HCT116 (cell line): Measurements from ENCODE around the gene CELF1. TPM values are rescaled to one million over a fixed set of nuclear protein-coding genes. Genes with fewer than 3 reads are reported as not detected.

ENCODE experiments used
- ATAC-seq: fragments of 200-7000 bp; cut with Tn5 transposase; 2 replicates; pipeline ENCODE4 v1.9.1; 2020; ENCODE audit warnings: mild to moderate bottlenecking, moderate library complexity
- BruUV-seq: library from RNA; stranded (reverse); fragments of 400-500 nt; replicated peaks from 2 replicates; lab custom pipeline; 2021; lab: Mats Ljungman, UMichigan
- CTCF ChIA-PET: fragments of 300-600 bp; sonication (Branson Sonifier 250); formaldehyde crosslinking; loops from one replicate; lab custom pipeline; 2021; ENCODE audit warnings: antibody characterized with exemption; lab: Charles Lee
- POLR2A ChIA-PET: fragments of 300-600, 350-600 bp; sonication (Branson Sonifier 250); formaldehyde crosslinking; loops from one replicate; lab custom pipeline; 2021; ENCODE audit warnings: antibody characterized with exemption; lab: Charles Lee
- RAD21 ChIA-PET, 2 experiments: fragments of 300-600 bp; sonication (Branson Sonifier 250); formaldehyde crosslinking; loops; one replicate each; lab custom pipeline; 2023; ENCODE audit warnings: low total read pairs in 2 of 2; ENCODE audit not compliant: uncharacterized antibody in 2 of 2, unreplicated experiment in 2 of 2, low non-redundant PET in 1 of 2; lab: Charles Lee
- DNase-seq: peaks from one replicate; pipeline ENCODE4 v3.0.0-alpha.2; 2010; ENCODE audit warnings: low read depth, low spot score
- H2AFZ ChIP-seq: fragments of 200-600 bp; shearing (Covaris generic), sonication (generic); 2 replicates; pipeline ENCODE4 v1.6.1; 2017; ENCODE audit warnings: low read depth, mixed run types, mixed read lengths, antibody characterized with exemption, low read length; ENCODE audit not compliant: poor library complexity, severe bottlenecking
- H3K27ac ChIP-seq: 2 replicates; pipeline ENCODE4 v1.5.1; 2012; ENCODE audit warnings: low read depth, low read length
- H3K27me3 ChIP-seq: fragments of 200-600 bp; sonication (generic); 2 replicates; pipeline ENCODE4 v1.6.1; 2016; ENCODE audit warnings: mixed run types, low read length, mixed read lengths; ENCODE audit not compliant: insufficient read depth
- H3K36me3 ChIP-seq, 2 experiments: fragments of 200-500 bp in 1 of 2; fragments of 200-600 bp in 1 of 2; sonication (Bioruptor generic) in 1 of 2; sonication (generic) in 1 of 2; 2 replicates each; pipeline versions ENCODE4 v1.5.1 to v1.6.1; 2014 to 2016; ENCODE audit warnings: low read length in 2 of 2, inconsistent platforms in 1 of 2, mixed read lengths in 1 of 2, mixed run types in 1 of 2; ENCODE audit not compliant: insufficient read depth in 2 of 2, control insufficient read depth in 1 of 2
- H3K4me1 ChIP-seq, 2 experiments: fragments of 200-600 bp in 1 of 2; sonication (generic) in 1 of 2; 2 replicates each; pipeline versions ENCODE4 v1.5.1 to v1.6.1; 2012 to 2017; ENCODE audit warnings: low read length in 2 of 2, inconsistent platforms in 1 of 2, mild to moderate bottlenecking in 1 of 2, mixed read lengths in 1 of 2, mixed run types in 1 of 2, moderate library complexity in 1 of 2; ENCODE audit not compliant: insufficient read depth in 2 of 2, control insufficient read depth in 1 of 2
- H3K4me2 ChIP-seq: fragments of 200-600 bp; sonication (generic); 2 replicates; pipeline ENCODE4 v1.6.1; 2017; ENCODE audit warnings: mixed run types, low read length, mixed read lengths
- H3K4me3 ChIP-seq, 2 experiments: fragments of 200-600 bp in 1 of 2; sonication (generic) in 1 of 2; replicated peaks in 1 of 2; 2 replicates each; pipeline ENCODE4 v1.5.1; 2011 to 2016; ENCODE audit warnings: low read length in 2 of 2, control low read depth in 1 of 2, low read depth in 1 of 2, mild to moderate bottlenecking in 1 of 2, mixed read lengths in 1 of 2, mixed run types in 1 of 2
- H3K79me2 ChIP-seq: fragments of 200-600 bp; sonication (generic); 2 replicates; pipeline ENCODE4 v1.6.1; 2017; ENCODE audit warnings: mild to moderate bottlenecking, mixed run types, low read length, moderate library complexity, mixed read lengths; ENCODE audit not compliant: insufficient read depth
- H3K9ac ChIP-seq: fragments of 200-600 bp; sonication (generic); 2 replicates; pipeline ENCODE4 v1.6.1; 2016; ENCODE audit warnings: low read length, mixed read lengths
- H3K9me2 ChIP-seq: fragments of 200-600 bp; sonication (generic), shearing (Covaris generic); 2 replicates; pipeline ENCODE4 v1.6.1; 2017; ENCODE audit warnings: mixed run types, mild to moderate bottlenecking, moderate library complexity; ENCODE audit not compliant: insufficient read depth
- H3K9me3 ChIP-seq, 2 experiments: fragments of 200-500 bp in 1 of 2; fragments of 200-600 bp in 1 of 2; sonication (Bioruptor generic) in 1 of 2; sonication (generic) in 1 of 2; 2 replicates each; pipeline ENCODE4 v1.6.1; 2014 to 2017; ENCODE audit warnings: low read length in 2 of 2, mixed read lengths in 2 of 2, inconsistent platforms in 1 of 2, low read depth in 1 of 2, mild to moderate bottlenecking in 1 of 2, mixed run types in 1 of 2, moderate library complexity in 1 of 2; ENCODE audit not compliant: control insufficient read depth in 1 of 2, insufficient read depth in 1 of 2
- H4K20me1 ChIP-seq: fragments of 200-600 bp; sonication (generic), shearing (Covaris generic); 2 replicates; pipeline ENCODE4 v1.6.1; 2017; ENCODE audit warnings: mixed run types, mild to moderate bottlenecking, moderate library complexity; ENCODE audit not compliant: insufficient read depth
- ELF1 ChIP-seq: IDR thresholded peaks from 2 replicates; pipeline ENCODE4 v1.6.1; 2012; ENCODE audit warnings: low read depth, borderline replicate concordance
- EZH2phosphoT487 ChIP-seq: fragments of 200-600 bp; IDR thresholded peaks from 2 replicates; pipeline ENCODE4 v1.6.1; 2018; ENCODE audit warnings: antibody characterized with exemption, borderline replicate concordance
- RAD21 ChIP-seq: IDR thresholded peaks from 2 replicates; pipeline ENCODE4 v1.6.1; 2012; ENCODE audit warnings: low read depth, mild to moderate bottlenecking
- SIN3A ChIP-seq: IDR thresholded peaks from 2 replicates; pipeline ENCODE4 v1.6.1; 2012; ENCODE audit warnings: low read depth
- TCF7L2 ChIP-seq: IDR thresholded peaks from 2 replicates; pipeline ENCODE4 v1.7.0; 2011; ENCODE audit warnings: borderline replicate concordance, inconsistent platforms; ENCODE audit not compliant: insufficient read depth, insufficient read length; ENCODE audit errors: extremely low read depth
- ZFX ChIP-seq: fragments of 450-650 bp; IDR thresholded peaks from 2 replicates; pipeline ENCODE4 v1.6.1; 2017
- ZNF274 ChIP-seq: fragments of 200-500 bp; sonication (Bioruptor generic); IDR thresholded peaks from 2 replicates; pipeline ENCODE4 v1.6.1; 2014; ENCODE audit warnings: mild to moderate bottlenecking, low read depth, low read length, inconsistent platforms
- intact Hi-C: fragments of 100-400 bp; cut with micrococcal nuclease; formaldehyde crosslinking; loops from 2 replicates; pipeline ENCODE4 v1.10.0; 2022
- total RNA-seq: library from RNA; stranded (reverse); gene quantifications from one replicate; pipeline ENCODE4 v1.2.1, GENCODE V29; 2021; ENCODE audit not compliant: unreplicated experiment
- TF ChIP-seq, protein P1 (sequence below): IDR thresholded peaks from 2 replicates; pipeline ENCODE4 v1.6.1; 2011; ENCODE audit warnings: mild to moderate bottlenecking, low read length, moderate library complexity; ENCODE audit not compliant: insufficient replicate concordance; ENCODE audit errors: extremely low read depth
- TF ChIP-seq, protein P2 (sequence below): IDR thresholded peaks from 2 replicates; pipeline ENCODE4 v1.6.1; 2012

Gene CELF1
- total RNA-seq, 1 experiment from 2014 or later: 133 TPM

DNA sequence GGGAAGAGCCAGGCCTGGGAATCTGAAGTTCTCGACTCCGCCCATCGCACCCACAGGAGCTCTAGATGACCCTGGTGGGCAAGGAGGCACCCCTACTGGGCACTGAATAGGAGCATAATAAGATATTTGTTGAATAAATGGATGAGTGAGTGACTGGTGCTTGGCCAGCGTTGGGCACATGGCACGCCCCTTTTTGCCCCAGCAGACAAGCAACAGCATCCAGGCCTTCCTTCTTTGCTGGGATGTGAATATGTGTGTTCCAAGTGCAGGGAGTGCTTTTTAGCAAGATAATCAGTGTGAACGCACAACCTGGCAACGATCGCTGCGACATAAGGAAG, 443 bp upstream of the CELF1 start:
- peaks cover 6% of the 10 kb centered on the region; the same call in 1 of the 2 replicates for H4K20me1 ChIP-seq
- peak overlapping the region; percentile 40 to 94 for H3K4me3 ChIP-seq
- H3K27me3 ChIP-seq: no peaks in the 10 kb centered on the region
- no peaks in the 10 kb centered on the region for H3K9me2 ChIP-seq
- intact Hi-C loops: loop anchor here (1.0 to 10.0 kb wide), 3 partner anchors 89 to 214 kb away; partner anchors contain the start of genes FNBP4, MTCH2 and PSMC3
- CTCF ChIA-PET: interaction anchor here (0.5 to 2.0 kb wide), 7 partner anchors 9 to 53 kb away, joined by 3 to 9 read pairs (median 3); partner anchors contain the start of gene PTPMT1
- TF ChIP-seq SIN3A (no peak), RAD21 (no peak), ZNF274 (no peak), EZH2phosphoT487 (no peak), ELF1 (no peak), ZFX (no peak), TCF7L2 (no peak)
- TF ChIP-seq, protein P1, sequence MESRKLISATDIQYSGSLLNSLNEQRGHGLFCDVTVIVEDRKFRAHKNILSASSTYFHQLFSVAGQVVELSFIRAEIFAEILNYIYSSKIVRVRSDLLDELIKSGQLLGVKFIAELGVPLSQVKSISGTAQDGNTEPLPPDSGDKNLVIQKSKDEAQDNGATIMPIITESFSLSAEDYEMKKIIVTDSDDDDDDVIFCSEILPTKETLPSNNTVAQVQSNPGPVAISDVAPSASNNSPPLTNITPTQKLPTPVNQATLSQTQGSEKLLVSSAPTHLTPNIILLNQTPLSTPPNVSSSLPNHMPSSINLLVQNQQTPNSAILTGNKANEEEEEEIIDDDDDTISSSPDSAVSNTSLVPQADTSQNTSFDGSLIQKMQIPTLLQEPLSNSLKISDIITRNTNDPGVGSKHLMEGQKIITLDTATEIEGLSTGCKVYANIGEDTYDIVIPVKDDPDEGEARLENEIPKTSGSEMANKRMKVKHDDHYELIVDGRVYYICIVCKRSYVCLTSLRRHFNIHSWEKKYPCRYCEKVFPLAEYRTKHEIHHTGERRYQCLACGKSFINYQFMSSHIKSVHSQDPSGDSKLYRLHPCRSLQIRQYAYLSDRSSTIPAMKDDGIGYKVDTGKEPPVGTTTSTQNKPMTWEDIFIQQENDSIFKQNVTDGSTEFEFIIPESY: no peak
- TF ChIP-seq, protein P2, sequence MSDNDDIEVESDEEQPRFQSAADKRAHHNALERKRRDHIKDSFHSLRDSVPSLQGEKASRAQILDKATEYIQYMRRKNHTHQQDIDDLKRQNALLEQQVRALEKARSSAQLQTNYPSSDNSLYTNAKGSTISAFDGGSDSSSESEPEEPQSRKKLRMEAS: peak; percentile 16; the same call in 1 of the 2 replicates
- TF ChIP-seq, all 23 proteins: peak for 1
- ChIA-PET POLR2A (interaction anchor here (1.6 kb wide), 1 partner anchor 99 kb away, joined by 3 read pairs; no protein-coding TSS in a partner anchor), RAD21 (interaction anchor here in 1 of 2 experiments (0.7 kb wide), 1 partner anchor 24 kb away, joined by 3 read pairs; no protein-coding TSS in a partner anchor)
- Histone ChIP-seq H3K9ac (peak overlapping the region; percentile 53), H3K36me3 (peaks cover 0 to 4% of the 10 kb centered on the region in 2 experiments; a peak in 1 of 4 replicates), H3K79me2 (peaks cover 49% of the 10 kb centered on the region), H3K4me1 (peaks cover 13 to 19% of the 10 kb centered on the region in 2 experiments), H2AFZ (peak overlapping the region; percentile 97), H3K4me2 (peak overlapping the region; percentile 98), H3K27ac (peak overlapping the region; percentile 93), H3K9me3 (no peaks in the 10 kb centered on the region)
- no TSS peak for BruUV-seq
- ATAC-seq (no peak; the same call in 1 of the 2 replicates), DNase-seq (no peak)
